K562 (cell line): ENCODE measurements around the gene APOL4. TPM values are rescaled to one million over a fixed set of nuclear protein-coding genes. Genes with fewer than 3 reads are reported as not detected.

Source experiments
- ATAC-seq: fragments of 200-7000 bp; cut with Tn5 transposase; 3 replicates; pipeline ENCODE4 v1.9.1; 2020; ENCODE audit warnings: moderate library complexity
- BruUV-seq: library from RNA; stranded (reverse); fragments of 400-500 nt; replicated peaks from 2 replicates; lab custom pipeline; 2021; lab: Mats Ljungman, UMichigan
- CTCF ChIA-PET: fragments of 300-600 bp; formaldehyde crosslinking; extraction: SDS; loops from one replicate; lab custom pipeline; 2021; ENCODE audit warnings: low intra/inter-chr PET ratio; lab: Yijun Ruan, JAX
- POLR2A ChIA-PET: fragments of 300-600, 350-650 bp; sonication (Branson Sonifier 250); formaldehyde crosslinking; extraction: SDS; loops from one replicate; lab custom pipeline; 2021; ENCODE audit warnings: antibody characterized with exemption, inconsistent platforms; lab: Yijun Ruan, JAX
- DNase-seq, 4 experiments: peaks; one replicate each; pipeline versions ENCODE4 v3.0.0 to v3.0.0-alpha.2; 2011 to 2018; ENCODE audit warnings: low spot score in 3 of 4, mixed read lengths in 3 of 4; ENCODE audit errors: extremely low read depth in 1 of 4
- FAIRE-seq: peaks from 2 replicates; lab custom pipeline; 2011; peaks lifted over from hg19 to GRCh38; lab: Jason Lieb, UNC
- H2AFZ ChIP-seq: 2 replicates; pipeline ENCODE4 v1.6.0; 2011; ENCODE audit warnings: low read depth, low read length, control low read depth, inconsistent platforms
- H3K27ac ChIP-seq: fragments of 200-600 bp; 3 replicates; pipeline ENCODE4 v1.8.0; 2011; ENCODE audit warnings: low read depth, mild to moderate bottlenecking, control low read depth, inconsistent platforms, low read length, moderate library complexity, mixed read lengths; ENCODE audit errors: extremely low read depth
- H3K27me3 ChIP-seq, 2 experiments: fragments of 300-600 bp in 1 of 2; 2 replicates in 1 of 2; 3 replicates in 1 of 2; pipeline versions ENCODE4 v1.6.0 to v1.8.0; 2011; ENCODE audit warnings: inconsistent platforms in 2 of 2, low read length in 2 of 2, mild to moderate bottlenecking in 1 of 2, mixed read lengths in 1 of 2, moderate library complexity in 1 of 2; ENCODE audit not compliant: control insufficient read depth in 2 of 2, insufficient read depth in 2 of 2
- H3K36me3 ChIP-seq: fragments of 300-600 bp; 3 replicates; pipeline ENCODE4 v1.8.0; 2011; ENCODE audit warnings: mild to moderate bottlenecking, low read length, inconsistent platforms; ENCODE audit not compliant: control insufficient read depth, insufficient read depth
- H3K4me1 ChIP-seq, 2 experiments: fragments of 200-600 bp in 1 of 2; replicated peaks in 1 of 2; 2 replicates in 1 of 2; 3 replicates in 1 of 2; pipeline versions ENCODE4 v1.5.1 to v1.8.0; 2011; ENCODE audit warnings: inconsistent platforms in 2 of 2, low read length in 2 of 2, mild to moderate bottlenecking in 1 of 2, mixed read lengths in 1 of 2, moderate library complexity in 1 of 2; ENCODE audit not compliant: control insufficient read depth in 2 of 2, insufficient read depth in 2 of 2
- H3K4me2 ChIP-seq: 2 replicates; pipeline ENCODE4 v1.6.1; 2011; ENCODE audit warnings: low read length, control low read depth, inconsistent platforms, mixed read lengths; ENCODE audit not compliant: insufficient read depth
- H3K4me3 ChIP-seq: fragments of 200-600 bp; sonication (generic), shearing (Covaris generic); 2 replicates; pipeline ENCODE4 v1.5.1; 2016; ENCODE audit warnings: control low read depth, inconsistent platforms
- H3K79me2 ChIP-seq: fragments of 200-600 bp; 3 replicates; pipeline ENCODE4 v1.8.0; 2011; ENCODE audit warnings: low read length, inconsistent platforms; ENCODE audit not compliant: control insufficient read depth, insufficient read depth
- H3K9ac ChIP-seq, 2 experiments: 2 replicates each; pipeline versions ENCODE4 v1.6.0 to v1.6.1; 2011; ENCODE audit warnings: low read depth in 2 of 2, low read length in 2 of 2, control low read depth in 1 of 2, inconsistent platforms in 1 of 2, mild to moderate bottlenecking in 1 of 2, mixed read lengths in 1 of 2; ENCODE audit not compliant: insufficient read depth in 1 of 2
- H3K9me1 ChIP-seq: one replicate; pipeline ENCODE4 v1.6.0; 2011; ENCODE audit warnings: inconsistent platforms, mild to moderate bottlenecking, low read length, moderate library complexity; ENCODE audit not compliant: control insufficient read depth, insufficient read depth
- H3K9me3 ChIP-seq: replicated peaks from 2 replicates; pipeline ENCODE4 v1.5.1; 2011; ENCODE audit warnings: low read depth, low read length, inconsistent platforms; ENCODE audit not compliant: control insufficient read depth, insufficient read depth
- H4K20me1 ChIP-seq: replicated peaks from 2 replicates; pipeline ENCODE4 v1.6.1; 2011; ENCODE audit warnings: low read length, inconsistent platforms, mixed read lengths; ENCODE audit not compliant: control insufficient read depth, insufficient read depth
- BMI1 ChIP-seq: fragments of 150-350 bp; IDR thresholded peaks from 2 replicates; pipeline ENCODE4 v1.6.1; 2014; ENCODE audit warnings: low read length
- CSDE1 ChIP-seq, 2 experiments: fragments of 450-650 bp; IDR thresholded peaks; 2 replicates each; pipeline ENCODE4 v1.6.1; 2016; ENCODE audit warnings: mild to moderate bottlenecking in 1 of 2
- EP300 ChIP-seq: IDR thresholded peaks from 2 replicates; pipeline ENCODE4 v1.6.1; 2012; ENCODE audit warnings: low read length, improper control_type of control experiment
- NR2C1 ChIP-seq, 2 experiments: fragments of 450-650 bp; IDR thresholded peaks; 2 replicates each; pipeline ENCODE4 v1.6.1; 2017; ENCODE audit warnings: mild to moderate bottlenecking in 2 of 2, antibody characterized with exemption in 1 of 2, inconsistent platforms in 1 of 2, missing compliant biosample characterization in 1 of 2, missing genetic modification characterization in 1 of 2
- NRF1 ChIP-seq, 2 experiments: fragments of 450-650 bp; IDR thresholded peaks in 1 of 2; conservative IDR thresholded peaks in 1 of 2; 2 replicates each; pipeline ENCODE4 v1.6.1; 2014; ENCODE audit warnings: mild to moderate bottlenecking in 2 of 2
- PPARD ChIP-seq: fragments of 250-450 bp; sonication (Bioruptor Pico); IDR thresholded peaks from 2 replicates; pipeline ENCODE4 v1.8.0; 2022; ENCODE audit warnings: inconsistent platforms, mild to moderate bottlenecking, moderate library complexity
- RFX1 ChIP-seq: fragments of 450-650 bp; IDR thresholded peaks from 2 replicates; pipeline ENCODE4 v1.6.1; 2016; ENCODE audit warnings: mild to moderate bottlenecking, moderate library complexity
- ZBTB7A ChIP-seq: IDR thresholded peaks from 2 replicates; pipeline ENCODE4 v1.6.1; 2011; ENCODE audit warnings: low read depth, mild to moderate bottlenecking, low read length, moderate library complexity, borderline replicate concordance; ENCODE audit not compliant: control insufficient read depth
- WGBS: fragments of 100-300 bp; shearing (Covaris generic); methylation state at CpG from one replicate; pipeline ENCODE4 v1.1.6; 2016; ENCODE audit warnings: low coverage, mixed read lengths; ENCODE audit not compliant: insufficient coverage; ENCODE audit errors: missing lambda C conversion rate; 5-methylcytosine and 5-hydroxymethylcytosine counted together
- in situ Hi-C: fragments of 300-500 bp; cut with MboI; formaldehyde crosslinking; loops from 4 replicates; pipeline ENCODE4 v1.15.0; 2018; ENCODE audit warnings: inconsistent platforms, mixed read lengths
- intact Hi-C: fragments of 100-400 bp; cut with micrococcal nuclease; formaldehyde crosslinking; loops from 2 replicates; pipeline ENCODE4 v1.14.2; 2022
- polyA plus RNA-seq, 8 experiments: library from polyadenylated mRNA; depleted of rRNA in 4 of 8; stranded (reverse) in 5 of 8; unstranded in 3 of 8; fragments of >200 nt; fragmentation: Nextera tagmentation in 2 of 8; fragmentation: Illumina TruSeq in 1 of 8; extraction: Ambion mirVana in 2 of 8; extraction: Trizol in 1 of 8; gene quantifications; 2 replicates each; pipeline versions ENCODE4 v1.2.1 to v1.2.3, GENCODE V29; 2011 to 2014; ENCODE audit warnings: inconsistent platforms in 1 of 8, missing spikeins in 1 of 8
- total RNA-seq, 7 experiments: library from RNA; depleted of rRNA in 6 of 7; stranded (reverse); fragments of >200 nt in 6 of 7; fragmentation: Illumina TruSeq in 2 of 7; extraction: Trizol in 2 of 7; gene quantifications; 2 replicates each; pipeline versions ENCODE4 v1.2.1 to v1.2.3, GENCODE V29; 2011 to 2021; ENCODE audit warnings: low replicate concordance in 1 of 7
- TF ChIP-seq, protein P1 (sequence below), 2 experiments: fragments of 150-350 bp in 1 of 2; IDR thresholded peaks; 2 replicates each; pipeline ENCODE4 v1.6.1; 2012 to 2016; ENCODE audit warnings: low read depth in 2 of 2, low read length in 2 of 2, mild to moderate bottlenecking in 1 of 2, moderate library complexity in 1 of 2
- TF ChIP-seq, protein P2 (sequence below), 2 experiments: fragments of 450-650 bp; IDR thresholded peaks; 2 replicates each; pipeline ENCODE4 v1.6.1; 2016; ENCODE audit warnings: mild to moderate bottlenecking in 2 of 2, borderline replicate concordance in 1 of 2, low read depth in 1 of 2, moderate library complexity in 1 of 2

APOL4 gene
- total and polyA plus RNA-seq, 9 of the 15 experiments (the other 6 are each of a cell fraction or from before 2014, with no cell fraction given): 6.5 to 15.0 (median 9.8) TPM

DNA sequence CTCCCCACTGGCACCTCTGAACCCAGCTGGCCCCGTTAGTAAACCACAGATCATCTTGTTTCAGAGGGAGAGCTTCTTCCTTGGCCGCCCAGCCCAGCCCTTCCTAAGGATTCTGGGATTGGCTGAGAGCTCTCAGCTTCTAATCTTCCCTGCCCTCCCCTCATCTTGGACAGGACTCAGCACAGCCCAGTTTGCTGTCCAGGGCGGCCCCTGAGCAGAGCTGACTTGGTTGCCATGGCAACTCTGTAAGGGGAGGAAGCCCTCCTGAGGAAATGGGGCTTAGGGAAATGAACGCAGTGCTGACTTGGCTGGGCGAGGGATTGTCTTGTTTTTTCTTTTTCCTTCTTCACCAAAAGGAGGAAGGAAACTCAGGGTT lies 4.6 kb downstream of the APOL4 start:
- Histone ChIP-seq H3K27ac (peak overlapping the region; percentile 69; the same call in 2 of the 3 replicates), H3K9me1 (no peaks in the 10 kb centered on the region), H4K20me1 (no peaks in the 10 kb centered on the region), H3K79me2 (peaks cover 18% of the 10 kb centered on the region), H3K9me3 (no peaks in the 10 kb centered on the region), H3K4me3 (no peak overlapping the region), H3K36me3 (peaks cover 25% of the 10 kb centered on the region; the same call in 1 of the 3 replicates), H3K4me2 (peak overlapping the region; percentile 63; the same call in 1 of the 2 replicates), H3K4me1 (peaks cover 35 to 36% of the 10 kb centered on the region in 2 experiments; a peak in 4 of 5 replicates), H2AFZ (peak overlapping the region; percentile 22; the same call in 1 of the 2 replicates), H3K9ac (peak overlapping the region; percentile 38 to 65; a peak in 2 of 4 replicates), H3K27me3 (no peaks in the 10 kb centered on the region)
- intact Hi-C loops (loop anchor here (1.0 kb wide), 1 partner anchor 24 kb away; no protein-coding TSS in a partner anchor), in situ Hi-C loops (no loop called here)
- peak; percentile 82 for ATAC-seq
- BruUV-seq: no TSS peak
- DNase-seq: peak; percentile 58 to 90 (median 69)
- WGBS: 5% methylated on average over 4 of the region's 5 CpGs
- peak; percentile 88 for FAIRE-seq
- ChIA-PET POLR2A (interaction anchor here (0.6 kb wide), 1 partner anchor 24 kb away, joined by 4 read pairs; no protein-coding TSS in a partner anchor), CTCF (no interaction called here)
- TF ChIP-seq BMI1 (peak; percentile 77; the same call in 1 of the 2 replicates), CSDE1 (IDR thresholded peaks at IDR 0.05) (peak in 1 of 2 experiments; percentile 81; a peak in 2 of 4 replicates), RFX1 (peak; percentile 99), EP300 (no peak), ZBTB7A (0 out of 2 replicates have a peak, but pooled peaks have one; percentile 10), PPARD (no peak), NRF1 (conservative IDR thresholded peaks at IDR 0.05 in 1 of 2, IDR thresholded peaks at IDR 0.05 in 1 of 2) (peak; percentile 45 to 63; a peak in 3 of 4 replicates), NR2C1 (IDR thresholded peaks at IDR 0.05) (no peak), NR2C1 (tag; IDR thresholded peaks at IDR 0.05) (no peak)
- TF ChIP-seq, protein P1, sequence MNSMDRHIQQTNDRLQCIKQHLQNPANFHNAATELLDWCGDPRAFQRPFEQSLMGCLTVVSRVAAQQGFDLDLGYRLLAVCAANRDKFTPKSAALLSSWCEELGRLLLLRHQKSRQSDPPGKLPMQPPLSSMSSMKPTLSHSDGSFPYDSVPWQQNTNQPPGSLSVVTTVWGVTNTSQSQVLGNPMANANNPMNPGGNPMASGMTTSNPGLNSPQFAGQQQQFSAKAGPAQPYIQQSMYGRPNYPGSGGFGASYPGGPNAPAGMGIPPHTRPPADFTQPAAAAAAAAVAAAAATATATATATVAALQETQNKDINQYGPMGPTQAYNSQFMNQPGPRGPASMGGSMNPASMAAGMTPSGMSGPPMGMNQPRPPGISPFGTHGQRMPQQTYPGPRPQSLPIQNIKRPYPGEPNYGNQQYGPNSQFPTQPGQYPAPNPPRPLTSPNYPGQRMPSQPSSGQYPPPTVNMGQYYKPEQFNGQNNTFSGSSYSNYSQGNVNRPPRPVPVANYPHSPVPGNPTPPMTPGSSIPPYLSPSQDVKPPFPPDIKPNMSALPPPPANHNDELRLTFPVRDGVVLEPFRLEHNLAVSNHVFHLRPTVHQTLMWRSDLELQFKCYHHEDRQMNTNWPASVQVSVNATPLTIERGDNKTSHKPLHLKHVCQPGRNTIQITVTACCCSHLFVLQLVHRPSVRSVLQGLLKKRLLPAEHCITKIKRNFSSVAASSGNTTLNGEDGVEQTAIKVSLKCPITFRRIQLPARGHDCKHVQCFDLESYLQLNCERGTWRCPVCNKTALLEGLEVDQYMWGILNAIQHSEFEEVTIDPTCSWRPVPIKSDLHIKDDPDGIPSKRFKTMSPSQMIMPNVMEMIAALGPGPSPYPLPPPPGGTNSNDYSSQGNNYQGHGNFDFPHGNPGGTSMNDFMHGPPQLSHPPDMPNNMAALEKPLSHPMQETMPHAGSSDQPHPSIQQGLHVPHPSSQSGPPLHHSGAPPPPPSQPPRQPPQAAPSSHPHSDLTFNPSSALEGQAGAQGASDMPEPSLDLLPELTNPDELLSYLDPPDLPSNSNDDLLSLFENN (IDR thresholded peaks at IDR 0.05; ENCODE audit: low read depth in 2 of 2, low read length in 2 of 2): no peak
- TF ChIP-seq, protein P2, sequence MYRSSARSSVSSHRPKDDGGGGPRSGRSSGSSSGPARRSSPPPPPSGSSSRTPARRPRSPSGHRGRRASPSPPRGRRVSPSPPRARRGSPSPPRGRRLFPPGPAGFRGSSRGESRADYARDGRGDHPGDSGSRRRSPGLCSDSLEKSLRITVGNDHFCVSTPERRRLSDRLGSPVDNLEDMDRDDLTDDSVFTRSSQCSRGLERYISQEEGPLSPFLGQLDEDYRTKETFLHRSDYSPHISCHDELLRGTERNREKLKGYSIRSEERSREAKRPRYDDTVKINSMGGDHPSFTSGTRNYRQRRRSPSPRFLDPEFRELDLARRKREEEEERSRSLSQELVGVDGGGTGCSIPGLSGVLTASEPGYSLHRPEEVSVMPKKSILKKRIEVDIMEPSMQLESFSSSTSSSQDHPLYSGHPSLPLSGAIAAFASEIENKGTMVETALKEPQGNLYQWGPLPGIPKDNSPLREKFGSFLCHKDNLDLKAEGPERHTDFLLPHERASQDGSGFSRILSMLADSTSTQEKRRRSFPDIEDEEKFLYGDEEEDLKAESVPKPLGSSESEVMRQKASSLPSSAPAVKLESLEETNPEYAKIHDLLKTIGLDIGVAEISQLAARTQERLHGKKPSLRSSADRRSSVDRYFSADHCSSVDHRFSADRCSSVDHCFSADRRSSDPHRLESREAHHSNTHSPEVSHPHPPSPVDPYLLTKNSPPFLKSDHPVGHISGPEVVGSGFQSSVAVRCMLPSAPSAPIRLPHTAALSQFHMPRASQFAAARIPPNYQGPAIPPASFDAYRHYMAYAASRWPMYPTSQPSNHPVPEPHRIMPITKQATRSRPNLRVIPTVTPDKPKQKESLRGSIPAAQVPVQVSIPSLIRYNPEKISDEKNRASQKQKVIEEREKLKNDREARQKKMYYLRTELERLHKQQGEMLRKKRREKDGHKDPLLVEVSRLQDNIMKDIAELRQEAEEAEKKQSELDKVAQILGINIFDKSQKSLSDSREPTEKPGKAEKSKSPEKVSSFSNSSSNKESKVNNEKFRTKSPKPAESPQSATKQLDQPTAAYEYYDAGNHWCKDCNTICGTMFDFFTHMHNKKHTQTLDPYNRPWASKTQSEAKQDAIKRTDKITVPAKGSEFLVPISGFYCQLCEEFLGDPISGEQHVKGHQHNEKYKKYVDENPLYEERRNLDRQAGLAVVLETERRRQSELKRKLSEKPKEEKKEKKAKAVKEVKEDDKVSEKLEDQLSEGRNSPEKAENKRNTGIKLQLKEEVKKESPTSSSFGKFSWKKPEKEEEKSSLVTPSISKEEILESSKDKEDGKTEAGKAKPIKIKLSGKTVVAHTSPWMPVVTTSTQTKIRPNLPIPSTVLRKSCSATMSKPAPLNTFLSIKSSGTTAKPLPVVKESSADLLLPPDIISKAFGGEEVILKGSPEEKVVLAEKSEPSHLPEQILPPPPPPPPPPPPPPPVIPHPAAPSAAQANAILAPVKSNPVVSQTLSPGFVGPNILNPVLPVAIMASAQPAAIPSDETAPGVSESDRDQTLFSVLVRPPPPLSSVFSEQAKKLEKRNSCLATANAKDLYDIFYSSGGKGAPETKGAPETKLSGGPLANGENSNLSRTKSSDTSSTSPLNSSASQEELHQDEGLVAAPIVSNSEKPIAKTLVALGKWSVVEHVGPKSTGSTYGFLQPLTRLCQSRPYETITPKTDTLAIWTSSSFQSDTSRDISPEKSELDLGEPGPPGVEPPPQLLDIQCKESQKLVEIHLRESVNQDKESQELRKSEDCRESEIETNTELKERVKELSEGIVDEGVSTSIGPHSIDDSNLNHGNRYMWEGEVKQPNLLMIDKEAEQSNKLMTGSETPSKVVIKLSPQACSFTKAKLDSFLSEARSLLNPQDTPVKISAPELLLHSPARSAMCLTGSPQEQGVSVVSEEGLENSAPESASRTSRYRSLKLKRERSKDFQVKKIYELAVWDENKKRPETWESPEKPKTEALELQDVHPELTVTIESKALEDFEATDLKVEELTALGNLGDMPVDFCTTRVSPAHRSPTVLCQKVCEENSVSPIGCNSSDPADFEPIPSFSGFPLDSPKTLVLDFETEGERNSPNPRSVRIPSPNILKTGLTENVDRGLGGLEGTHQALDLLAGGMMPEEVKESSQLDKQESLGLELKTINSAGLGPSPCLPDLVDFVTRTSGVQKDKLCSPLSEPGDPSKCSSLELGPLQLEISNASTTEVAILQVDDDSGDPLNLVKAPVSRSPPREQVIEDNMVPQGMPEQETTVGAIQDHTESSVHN (IDR thresholded peaks at IDR 0.05; ENCODE audit: borderline replicate concordance in 1 of 2, low read depth in 1 of 2): no peak
